Gastroesophageal sphincter (tissue), 4 donors: ENCODE results near the gene SNRNP48. TPM values are rescaled to one million over a fixed set of nuclear protein-coding genes. Genes with fewer than 3 reads are reported as not detected.

Experiments
- ATAC-seq: fragments of 150-250 bp; one replicate; pipeline ENCODE4 v1.9.1; 2016; ENCODE audit warnings: mild to moderate bottlenecking, moderate library complexity
- H3K27ac ChIP-seq, 4 donors: fragments of 200-600 bp; sonication (generic) in 3 of 4; 1 replicate in 3 of 4; 2 replicates in 1 of 4; pipeline ENCODE4 v1.5.1; 2016 to 2019
- H3K27me3 ChIP-seq: fragments of 200-600 bp; sonication (generic); one replicate; pipeline ENCODE4 v1.5.1; 2019
- H3K36me3 ChIP-seq, 2 donors: fragments of 200-600 bp; sonication (generic); one replicate each; pipeline ENCODE4 v1.5.1; 2019; ENCODE audit warnings: control low read depth in 1 of 2
- H3K4me1 ChIP-seq, 3 donors: fragments of 200-600 bp; sonication (generic); 1 replicate in 2 of 3; 2 replicates in 1 of 3; pipeline ENCODE4 v1.5.1; 2016 to 2019; ENCODE audit warnings: control low read depth in 2 of 3
- H3K4me3 ChIP-seq, 2 donors: fragments of 200-600 bp; sonication (generic); one replicate each; pipeline ENCODE4 v1.5.1; 2019; ENCODE audit warnings: mild to moderate bottlenecking in 1 of 2, moderate library complexity in 1 of 2
- H3K9me3 ChIP-seq, 3 donors: fragments of 200-600 bp; sonication (generic); one replicate each; pipeline ENCODE4 v1.5.1; 2017 to 2019; ENCODE audit warnings: control low read depth in 2 of 3
- CTCF ChIP-seq, 4 experiments: fragments of 200-600 bp in 2 of 4; fragments of 450-650 bp in 2 of 4; sonication (generic) in 1 of 4; IDR thresholded peaks; one replicate each; pipeline ENCODE4 v1.5.1; 2017 to 2019; ENCODE audit warnings: antibody characterized with exemption in 4 of 4, mild to moderate bottlenecking in 2 of 4, moderate library complexity in 2 of 4
- EP300 ChIP-seq: sonication (generic); formaldehyde crosslinking; IDR thresholded peaks from one replicate; pipeline ENCODE4 v1.6.1; 2017; ENCODE audit warnings: antibody characterized with exemption, mild to moderate bottlenecking
- POLR2A ChIP-seq, 2 donors: fragments of 450-650 bp; IDR thresholded peaks; one replicate each; pipeline ENCODE4 v1.6.1; 2017; ENCODE audit warnings: antibody characterized with exemption in 2 of 2, mild to moderate bottlenecking in 2 of 2, moderate library complexity in 1 of 2
- POLR2AphosphoS5 ChIP-seq: sonication (generic); formaldehyde crosslinking; IDR thresholded peaks from one replicate; pipeline ENCODE4 v1.6.1; 2017; ENCODE audit warnings: antibody characterized with exemption
- WGBS, 2 donors: methylation state at CpG; one replicate each; pipeline ENCODE4 v1.1.5; 2018; ENCODE audit warnings: low coverage in 1 of 2; 5-methylcytosine and 5-hydroxymethylcytosine counted together
- total RNA-seq, 4 donors: library from RNA; depleted of rRNA; stranded (reverse); fragments of >200 nt; gene quantifications; one replicate each; pipeline ENCODE4 v1.1.0, GENCODE V29; 2016

SNRNP48 gene
- total RNA-seq, 4 donors from 2014 or later = 11.4 to 18.9 (median 13.9) TPM

- H3K4me1 ChIP-seq = no peaks in the 10 kb centered on the region
- no peak for TF ChIP-seq POLR2AphosphoS5
- TF ChIP-seq EP300 = no peak
- no peak for TF ChIP-seq CTCF (IDR thresholded peaks at IDR 0.05)
- no peak for TF ChIP-seq POLR2A (IDR thresholded peaks at IDR 0.05)
- no peak overlapping the region for H3K4me3 ChIP-seq
- WGBS, 2 donors = 82 to 83% methylated on average over 7 to 11 of the region's 12 CpGs
- no peak for ATAC-seq
- H3K27ac ChIP-seq = no peak overlapping the region
- H3K36me3 ChIP-seq = no peaks in the 10 kb centered on the region
- no peaks in the 10 kb centered on the region for H3K27me3 ChIP-seq
- no peaks in the 10 kb centered on the region for H3K9me3 ChIP-seq
These were observed 50.9 kb downstream of the SNRNP48 start for GRCh38 chr6:7640607-7641577.

GRCh38 chr6:7642791-7643190 is 52.8 kb downstream of the SNRNP48 start:
- 66 to 83% methylated on average over 4 of the region's 4 CpGs for WGBS, 2 donors

GRCh38 chr6:7644417-7644816 is 54.4 kb downstream of the SNRNP48 start:
- no peaks in the 10 kb centered on the region for H3K4me1 ChIP-seq
- no peak overlapping the region for H3K4me3 ChIP-seq
- H3K36me3 ChIP-seq = no peaks in the 10 kb centered on the region
- H3K27me3 ChIP-seq = no peaks in the 10 kb centered on the region
- 100% methylated on average over 1 to 2 of the region's 2 CpGs for WGBS, 2 donors
- TF ChIP-seq EP300 (no peak), CTCF (IDR thresholded peaks at IDR 0.05) (no peak), POLR2AphosphoS5 (no peak), POLR2A (IDR thresholded peaks at IDR 0.05) (no peak)
- no peak overlapping the region for H3K27ac ChIP-seq
- H3K9me3 ChIP-seq = no peaks in the 10 kb centered on the region
- ATAC-seq = no peak

More at GRCh38 chr6:7642791-7643190, 52.8 kb downstream of the SNRNP48 start:
- no peak overlapping the region for H3K4me3 ChIP-seq
- no peak for ATAC-seq
- H3K27ac ChIP-seq = no peak overlapping the region
- no peaks in the 10 kb centered on the region for H3K27me3 ChIP-seq
- TF ChIP-seq CTCF (IDR thresholded peaks at IDR 0.05) (no peak), POLR2AphosphoS5 (no peak), EP300 (no peak), POLR2A (IDR thresholded peaks at IDR 0.05) (no peak)
- H3K9me3 ChIP-seq = no peaks in the 10 kb centered on the region
- H3K4me1 ChIP-seq = no peaks in the 10 kb centered on the region
- H3K36me3 ChIP-seq = no peaks in the 10 kb centered on the region

GRCh38 chr6:7646394-7646793 is 56.4 kb downstream of the SNRNP48 start:
- no peaks in the 10 kb centered on the region for H3K27me3 ChIP-seq
- no peak overlapping the region for H3K4me3 ChIP-seq
- 57 to 77% methylated on average over 1 of the region's 1 CpG for WGBS, 2 donors
- no peak overlapping the region for H3K27ac ChIP-seq
- H3K36me3 ChIP-seq = no peaks in the 10 kb centered on the region
- H3K9me3 ChIP-seq = no peaks in the 10 kb centered on the region
- ATAC-seq = no peak
- no peaks in the 10 kb centered on the region for H3K4me1 ChIP-seq
- TF ChIP-seq CTCF (IDR thresholded peaks at IDR 0.05) (no peak), POLR2AphosphoS5 (no peak), EP300 (no peak)

- no peaks in the 10 kb centered on the region for H3K9me3 ChIP-seq
- H3K27ac ChIP-seq = no peak overlapping the region
- no peak for ATAC-seq
- TF ChIP-seq POLR2AphosphoS5 (no peak), CTCF (IDR thresholded peaks at IDR 0.05) (no peak), POLR2A (IDR thresholded peaks at IDR 0.05) (no peak), EP300 (no peak)
- 71% methylated on average over 1 of the region's 1 CpG; no CpG with 5 or more reads in 1 of the 2 donors for WGBS, 2 donors
- H3K4me3 ChIP-seq = no peak overlapping the region
- H3K36me3 ChIP-seq = no peaks in the 10 kb centered on the region
- no peaks in the 10 kb centered on the region for H3K4me1 ChIP-seq
- no peaks in the 10 kb centered on the region for H3K27me3 ChIP-seq
These were observed 57.5 kb downstream of the SNRNP48 start for GRCh38 chr6:7647504-7647903.
